ENCODE data around the gene NCKAP5.

DNA sequence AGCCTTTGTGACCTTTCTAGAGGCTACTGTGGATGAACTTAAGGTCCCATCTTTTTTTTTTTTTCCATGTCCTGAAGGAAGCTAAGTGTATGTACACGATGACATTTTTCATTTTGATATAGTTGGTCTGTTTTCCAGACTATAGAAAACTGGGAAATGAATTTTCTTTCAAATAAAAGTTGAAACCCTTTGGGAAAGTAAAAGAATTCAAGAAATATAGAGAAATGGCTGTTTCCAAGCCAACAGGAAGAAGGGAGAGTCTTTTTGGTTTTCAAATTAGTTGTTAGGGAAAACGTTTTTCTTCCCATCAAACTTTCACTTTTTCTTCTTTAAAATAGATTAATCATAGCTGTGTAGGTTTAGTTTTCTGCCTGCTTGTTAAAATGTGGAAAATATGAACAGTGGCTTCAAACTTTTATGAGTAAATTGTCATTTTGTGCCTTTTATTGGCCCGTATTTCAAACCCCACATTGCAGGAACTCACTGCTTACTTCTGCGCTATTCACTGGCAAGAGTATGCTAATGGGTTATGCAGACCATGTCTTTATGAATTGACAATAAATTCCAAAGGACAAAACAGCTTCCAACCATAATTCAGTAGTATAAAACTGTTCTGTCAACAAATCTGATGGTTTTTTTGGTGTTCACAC lies 870.6 kb downstream of the NCKAP5 start:
- TF ChIP-seq YY1 (IDR thresholded peaks at IDR 0.05; ENCODE audit: insufficient read depth, insufficient read length): no peak
- no peak for TF ChIP-seq SUZ12 (IDR thresholded peaks at IDR 0.05; ENCODE audit: extremely low read depth, insufficient read depth, insufficient read length)

Measured in NT2/D1 (cell line).